ENCODE measurements around the gene ZNF709.
"Not testable (repeated sequence)": the region's sequence is repeated elsewhere in the genome, so short reads cannot be mapped to it uniquely, and the experiment has no call there.

ZNF709 gene

DNA sequence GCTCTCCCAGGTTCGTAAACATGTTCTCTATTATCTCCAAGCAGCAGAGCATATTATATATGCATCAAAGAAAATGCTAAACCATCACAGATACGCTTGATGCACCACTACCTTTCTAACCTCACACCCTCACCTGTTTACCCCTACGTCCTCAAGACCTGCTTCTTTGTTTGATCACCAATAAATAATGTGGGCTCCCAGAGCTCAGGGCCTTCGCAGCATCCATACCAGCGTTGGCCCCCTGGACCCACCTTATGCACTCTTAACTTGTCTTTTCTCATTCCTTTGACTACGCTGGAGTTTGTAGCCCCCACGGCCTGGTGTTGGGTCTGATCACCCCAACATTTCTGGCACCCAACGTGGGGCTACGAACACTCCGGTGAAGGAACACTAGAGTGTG, 33.8 kb downstream of the ZNF709 start:
- DNase-seq = no peak

DNA sequence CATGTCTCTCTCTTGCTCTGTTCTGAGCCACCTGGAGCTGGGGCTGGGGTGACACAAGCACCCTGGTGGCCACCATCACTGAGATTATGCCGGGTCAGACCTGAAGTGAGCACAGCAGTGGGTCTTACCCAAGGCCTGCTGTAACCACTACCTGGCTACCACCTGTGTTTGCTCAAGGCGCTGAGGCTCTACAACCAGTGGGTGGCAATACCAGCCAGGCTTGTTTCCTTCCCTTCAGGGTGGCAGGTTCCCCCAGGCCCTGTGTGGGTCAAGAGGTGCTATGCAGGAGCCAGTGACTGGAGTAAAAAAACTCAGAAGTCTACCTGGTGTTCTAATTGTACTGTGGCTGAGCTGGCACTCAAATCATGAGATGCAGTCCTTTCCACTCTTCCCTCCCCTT, 35.8 kb downstream of the ZNF709 start:
- DNase-seq = no peak

DNA sequence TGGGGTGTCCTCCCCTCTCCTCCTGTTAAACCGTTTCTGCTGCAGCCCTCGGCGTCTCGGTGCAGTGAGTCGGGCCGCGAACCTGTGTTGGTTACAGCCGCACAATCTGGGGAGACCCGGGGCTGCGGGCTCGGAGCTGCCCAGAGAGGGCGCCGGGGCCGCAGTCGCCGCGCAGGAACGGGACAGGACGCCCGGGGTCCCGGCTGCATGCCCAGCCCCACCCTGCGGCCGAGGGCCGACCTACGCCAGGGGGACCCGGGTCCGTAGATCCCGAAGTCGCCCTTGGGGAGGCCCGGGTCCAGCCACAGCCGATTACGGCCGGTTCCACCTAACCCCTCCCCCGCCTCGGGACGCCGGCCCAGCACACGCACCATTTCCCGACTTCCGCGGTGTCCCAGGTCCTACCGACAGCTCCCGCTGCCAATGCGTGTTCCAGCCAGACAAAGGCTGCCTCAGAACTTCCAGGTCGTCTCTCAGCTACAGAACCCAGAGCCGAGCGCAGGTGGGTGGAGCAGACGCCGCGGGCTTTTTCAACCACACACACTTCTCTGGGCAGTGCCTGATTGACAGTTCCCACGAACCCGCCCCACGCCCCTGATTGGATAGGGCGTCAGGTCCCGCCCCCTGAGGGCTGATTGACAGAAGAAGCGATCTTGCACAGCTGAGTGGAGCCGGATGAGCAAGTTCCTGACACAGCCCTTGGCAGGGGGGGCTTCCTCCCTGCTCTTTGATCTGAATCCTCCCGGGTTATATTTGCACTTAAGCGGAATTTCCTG, 43.9 kb downstream of the ZNF709 start, which contains the start of gene ZNF443:
ZNF443 (minus strand) TSS at position 481 of the 776 bp plus-strand sequence; CDS start at position 374, 107 bp downstream.
- peak; percentile 93 for DNase-seq

DNA sequence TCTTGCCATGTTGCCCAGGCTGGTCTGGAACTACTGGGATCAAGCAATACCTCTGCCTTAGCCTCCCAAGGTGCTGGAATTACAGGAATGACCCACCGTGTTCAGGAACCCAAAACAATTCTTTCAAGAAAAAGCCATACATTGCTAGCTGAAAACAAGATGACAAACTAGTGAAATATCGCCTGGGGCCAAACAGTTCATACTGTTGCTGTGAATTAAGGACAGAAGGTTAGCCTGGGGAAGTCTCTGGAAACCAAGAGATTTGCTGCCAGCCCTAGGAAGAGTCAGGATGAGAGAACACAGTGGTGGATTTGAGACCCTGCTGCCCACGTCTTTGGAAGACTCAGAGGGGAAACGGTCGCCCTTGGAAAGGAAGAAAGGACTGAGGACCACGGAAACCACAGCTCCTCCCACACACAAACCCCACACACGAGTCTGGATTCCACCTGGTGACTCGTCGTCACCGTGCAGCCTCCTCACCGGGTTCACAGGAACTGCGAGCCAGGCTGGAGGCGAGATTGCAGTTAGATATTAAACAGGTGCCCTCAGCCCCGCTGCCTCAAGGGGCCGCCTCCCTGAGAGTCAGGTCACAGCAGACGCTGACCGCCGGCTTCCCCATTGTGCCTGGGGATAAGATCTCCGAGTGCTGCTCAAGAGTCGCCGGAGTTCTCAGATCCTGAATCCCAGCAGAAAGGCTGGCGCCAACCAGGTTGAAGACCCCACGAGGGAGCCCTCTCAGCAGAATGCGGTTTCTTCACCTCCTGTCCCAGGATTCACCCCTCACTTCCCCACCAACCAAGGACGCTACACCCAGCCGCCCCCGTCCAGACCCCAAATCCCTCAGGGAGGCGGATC, 44.7 kb downstream of the ZNF709 start:
- not testable (repeated sequence) for DNase-seq

DNA sequence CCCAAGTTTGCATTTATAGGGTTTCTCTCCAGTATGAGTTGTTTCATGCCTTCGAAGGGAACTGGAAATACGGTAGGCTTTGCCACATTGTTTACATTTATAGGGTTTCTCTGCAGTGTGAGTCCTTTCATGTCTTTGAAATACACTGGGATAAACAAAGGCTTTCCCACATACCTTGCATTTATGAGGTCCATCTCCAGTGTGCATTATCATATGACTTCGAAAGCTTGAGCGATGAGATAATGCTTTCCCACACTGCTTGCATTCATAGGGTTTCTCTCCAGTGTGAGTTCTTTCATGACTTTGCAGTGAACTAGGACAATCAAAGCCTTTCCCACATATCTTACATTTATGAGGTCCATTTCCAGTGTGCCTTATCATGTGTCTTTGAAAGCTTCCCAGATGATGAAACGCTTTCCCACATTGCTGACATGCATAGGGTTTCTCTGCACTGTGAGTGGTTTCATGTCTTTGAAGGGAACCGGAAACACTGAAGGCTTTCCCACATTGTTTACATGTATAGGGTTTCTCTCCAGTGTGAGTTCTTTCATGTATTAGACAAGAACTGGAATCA, 53.8 kb downstream of the ZNF709 start:
- DNase-seq = not testable (repeated sequence)

GRCh38 chr19:12425888-12426274, 58.7 kb downstream of the ZNF709 start:
- no peak for DNase-seq

DNA sequence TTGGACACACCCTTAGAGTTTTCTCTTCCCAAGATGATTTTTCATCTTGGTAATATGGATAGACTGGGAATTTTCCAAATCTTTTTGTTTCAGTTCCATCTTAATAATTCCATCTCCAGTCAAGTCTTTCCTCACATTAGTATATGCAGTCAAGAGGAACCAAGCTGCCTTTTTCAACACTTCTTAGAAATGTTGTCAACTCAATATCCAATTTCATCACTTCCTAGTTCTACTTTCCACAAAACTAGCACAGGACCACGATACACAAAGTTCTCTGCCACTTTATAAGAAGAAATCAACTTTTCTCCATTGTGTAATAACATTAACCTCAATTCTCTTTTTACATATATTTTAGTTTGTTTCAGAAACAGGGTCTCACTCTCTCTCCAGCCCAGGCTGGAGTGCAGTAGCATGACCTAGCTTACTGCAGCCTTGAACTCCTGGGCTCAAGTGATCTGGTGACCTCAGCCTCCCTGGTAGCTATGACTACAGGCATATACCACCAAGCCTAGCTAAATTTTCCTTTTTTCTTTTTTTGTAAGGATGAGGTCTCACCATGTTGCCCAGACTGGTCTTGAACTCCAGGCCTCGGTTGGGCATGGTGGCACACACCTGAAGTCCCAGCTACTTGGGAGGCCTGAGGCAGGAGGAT, 59.3 kb downstream of the ZNF709 start:
- no peak for DNase-seq

DNA sequence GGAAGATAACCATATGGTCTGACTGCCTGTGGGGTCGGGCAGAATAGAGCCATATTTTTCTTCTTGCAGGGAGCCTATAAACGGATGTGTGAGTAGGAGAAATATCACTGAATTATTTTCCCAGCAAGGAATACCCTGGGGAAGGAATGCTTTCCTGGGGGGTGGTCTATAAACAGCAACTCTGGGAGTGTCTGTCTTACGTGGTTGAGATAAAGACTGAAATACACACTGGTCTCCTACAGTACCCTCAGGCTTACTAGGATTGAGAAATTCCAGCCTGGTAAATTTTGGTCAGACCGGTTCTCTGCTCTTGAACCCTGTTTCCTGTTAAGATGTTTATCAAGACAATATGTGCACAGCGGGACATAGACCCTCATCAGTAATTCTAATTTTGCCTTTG, 67.3 kb downstream of the ZNF709 start:
- not testable (repeated sequence) for DNase-seq

DNA sequence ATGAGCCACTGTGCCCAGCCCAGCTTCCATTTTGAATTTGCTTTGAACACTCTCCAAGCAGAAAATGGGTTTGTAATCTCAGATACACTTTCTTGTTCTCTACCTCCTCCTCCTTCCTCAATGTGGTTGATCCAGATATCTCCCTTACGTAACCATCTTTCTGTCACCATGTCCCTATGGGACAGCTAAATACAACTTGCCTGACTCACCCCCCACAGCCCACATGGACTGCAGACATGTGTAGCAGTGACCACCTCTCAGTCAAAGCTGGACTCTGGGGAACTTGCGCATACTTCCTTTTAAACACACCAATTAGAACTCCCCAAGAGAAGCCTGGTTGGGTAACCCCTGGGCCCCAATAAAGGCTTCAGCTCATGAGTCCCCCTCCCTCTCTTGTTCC, 72.7 kb downstream of the ZNF709 start:
- DNase-seq = no peak
